AG10803 (cell line): ENCODE measurements around the gene LUZP1.
A peak's percentile ranks its signal among the peaks of the same experiment; 100 is the strongest.

Source experiments
- DNase-seq: peaks from one replicate; pipeline ENCODE4 v3.0.0; 2010; ENCODE audit warnings: low read depth
- H3K4me3 ChIP-seq: 2 replicates; pipeline ENCODE4 v1.5.1; 2011; ENCODE audit warnings: mild to moderate bottlenecking, low read length, control low read depth
- TF ChIP-seq, protein P1 (sequence below): conservative IDR thresholded peaks from 2 replicates; pipeline ENCODE4 v1.5.1; 2011; ENCODE audit warnings: mild to moderate bottlenecking, low read length, control low read depth, inconsistent platforms

Gene LUZP1

DNA sequence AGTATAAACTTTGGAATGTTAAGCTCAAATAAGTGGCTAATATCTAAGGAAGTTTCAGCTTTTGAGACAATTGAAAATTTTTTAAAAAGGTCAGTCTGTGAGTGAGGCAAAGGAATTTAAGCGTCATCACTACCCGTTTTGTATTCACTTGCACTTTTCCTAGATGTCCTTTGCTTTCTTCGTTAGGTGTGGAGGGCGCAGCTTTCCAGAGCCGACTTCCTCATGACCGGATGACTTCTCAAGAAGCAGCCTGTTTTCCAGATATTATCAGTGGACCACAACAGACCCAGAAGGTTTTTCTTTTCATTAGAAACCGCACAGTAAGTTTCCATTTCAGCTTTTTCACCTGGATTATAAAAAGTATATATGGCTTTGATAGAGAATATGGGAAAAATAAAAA, 118.5 kb downstream of the LUZP1 start:
- no peak overlapping the region for H3K4me3 ChIP-seq
- no peak for DNase-seq
- TF ChIP-seq, protein P1, sequence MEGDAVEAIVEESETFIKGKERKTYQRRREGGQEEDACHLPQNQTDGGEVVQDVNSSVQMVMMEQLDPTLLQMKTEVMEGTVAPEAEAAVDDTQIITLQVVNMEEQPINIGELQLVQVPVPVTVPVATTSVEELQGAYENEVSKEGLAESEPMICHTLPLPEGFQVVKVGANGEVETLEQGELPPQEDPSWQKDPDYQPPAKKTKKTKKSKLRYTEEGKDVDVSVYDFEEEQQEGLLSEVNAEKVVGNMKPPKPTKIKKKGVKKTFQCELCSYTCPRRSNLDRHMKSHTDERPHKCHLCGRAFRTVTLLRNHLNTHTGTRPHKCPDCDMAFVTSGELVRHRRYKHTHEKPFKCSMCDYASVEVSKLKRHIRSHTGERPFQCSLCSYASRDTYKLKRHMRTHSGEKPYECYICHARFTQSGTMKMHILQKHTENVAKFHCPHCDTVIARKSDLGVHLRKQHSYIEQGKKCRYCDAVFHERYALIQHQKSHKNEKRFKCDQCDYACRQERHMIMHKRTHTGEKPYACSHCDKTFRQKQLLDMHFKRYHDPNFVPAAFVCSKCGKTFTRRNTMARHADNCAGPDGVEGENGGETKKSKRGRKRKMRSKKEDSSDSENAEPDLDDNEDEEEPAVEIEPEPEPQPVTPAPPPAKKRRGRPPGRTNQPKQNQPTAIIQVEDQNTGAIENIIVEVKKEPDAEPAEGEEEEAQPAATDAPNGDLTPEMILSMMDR = no peak

- TF ChIP-seq, protein P1 = no peak
- no peak for DNase-seq
- H3K4me3 ChIP-seq = no peak overlapping the region
These were observed 124.6 kb downstream of the LUZP1 start for GRCh38 chr1:23044035-23044434.

DNA sequence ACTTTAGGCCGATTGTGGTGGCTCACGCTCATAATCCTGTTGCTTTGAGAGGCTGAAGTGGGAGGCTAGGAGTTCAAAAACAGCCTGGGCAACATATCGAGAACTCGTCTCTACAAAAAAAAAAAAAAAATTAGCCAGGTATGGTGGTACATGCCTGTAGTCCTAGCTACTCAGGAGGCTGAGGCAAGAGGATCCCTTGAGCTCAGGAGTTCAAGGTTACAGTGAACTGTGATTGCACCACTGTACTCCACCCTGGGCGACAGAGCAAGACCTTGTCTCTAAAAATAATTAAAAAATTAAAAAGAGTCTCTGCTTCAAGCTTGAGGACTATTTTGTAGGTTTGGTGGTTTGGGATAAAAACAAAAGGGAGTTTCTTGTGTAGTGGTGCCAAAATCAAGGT, 128.1 kb downstream of the LUZP1 start:
- TF ChIP-seq, protein P1 = no peak
- no peak for DNase-seq
- no peak overlapping the region for H3K4me3 ChIP-seq

DNA sequence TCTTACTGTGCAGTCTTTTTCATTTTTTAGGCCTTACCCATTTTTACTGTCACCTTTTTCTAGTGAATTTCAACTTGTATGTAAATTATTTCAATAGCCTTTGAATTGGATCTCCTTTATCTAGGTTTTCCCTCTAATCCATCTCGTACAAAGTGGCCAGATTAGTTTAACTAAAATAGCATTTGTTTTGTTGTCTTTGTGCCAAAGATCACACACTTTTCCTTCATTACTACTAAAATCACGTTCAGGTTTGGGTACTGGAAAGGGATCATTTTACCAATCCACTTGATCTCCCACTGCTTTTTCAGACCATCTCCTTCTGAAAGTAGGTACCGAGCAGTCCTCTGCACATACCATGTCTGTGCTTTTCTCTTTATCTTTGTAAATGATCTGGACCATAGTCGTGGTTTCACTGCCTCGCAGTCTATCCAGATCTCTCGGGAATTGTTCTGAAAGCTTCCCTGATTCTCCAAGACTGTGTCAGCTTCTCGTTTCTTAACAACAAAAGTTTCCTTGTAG, 129.3 kb downstream of the LUZP1 start:
- DNase-seq = no peak

DNA sequence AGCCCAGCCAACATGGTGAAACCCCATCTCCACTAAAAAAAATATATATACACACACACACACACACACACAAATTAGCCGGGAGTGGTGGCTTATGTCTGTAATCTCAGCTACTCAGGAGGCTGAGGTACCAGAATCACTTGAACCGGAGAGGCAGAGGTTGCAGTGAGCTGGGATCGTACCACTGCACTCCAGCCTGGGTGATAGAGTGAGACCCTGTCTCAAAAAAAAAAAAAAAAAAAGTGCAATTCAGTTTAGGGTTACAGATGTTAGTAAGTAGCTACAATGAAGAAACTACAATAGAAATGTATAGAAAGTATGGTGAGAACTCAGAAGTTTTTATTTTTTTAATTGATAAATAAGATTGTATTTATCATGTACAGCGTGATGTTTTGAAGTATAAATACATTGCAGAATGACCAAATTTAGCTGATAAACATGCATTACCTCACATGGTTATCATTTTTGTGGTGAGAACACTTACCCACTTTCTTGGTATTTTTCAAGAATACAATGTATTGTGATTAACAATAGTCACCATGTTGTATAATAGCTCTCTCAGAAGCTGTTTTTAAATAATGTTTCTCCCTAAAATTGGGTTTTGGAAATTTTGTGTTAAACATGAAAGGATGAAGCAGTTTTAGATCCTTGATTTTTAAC, 131.4 kb downstream of the LUZP1 start:
- H3K4me3 ChIP-seq = no peak overlapping the region
- peak; percentile 33 for DNase-seq
- TF ChIP-seq, protein P1 = no peak

More for the DNA sequence above, 129.3 kb downstream of the LUZP1 start:
- TF ChIP-seq, protein P1 = no peak
- no peak overlapping the region for H3K4me3 ChIP-seq

DNA sequence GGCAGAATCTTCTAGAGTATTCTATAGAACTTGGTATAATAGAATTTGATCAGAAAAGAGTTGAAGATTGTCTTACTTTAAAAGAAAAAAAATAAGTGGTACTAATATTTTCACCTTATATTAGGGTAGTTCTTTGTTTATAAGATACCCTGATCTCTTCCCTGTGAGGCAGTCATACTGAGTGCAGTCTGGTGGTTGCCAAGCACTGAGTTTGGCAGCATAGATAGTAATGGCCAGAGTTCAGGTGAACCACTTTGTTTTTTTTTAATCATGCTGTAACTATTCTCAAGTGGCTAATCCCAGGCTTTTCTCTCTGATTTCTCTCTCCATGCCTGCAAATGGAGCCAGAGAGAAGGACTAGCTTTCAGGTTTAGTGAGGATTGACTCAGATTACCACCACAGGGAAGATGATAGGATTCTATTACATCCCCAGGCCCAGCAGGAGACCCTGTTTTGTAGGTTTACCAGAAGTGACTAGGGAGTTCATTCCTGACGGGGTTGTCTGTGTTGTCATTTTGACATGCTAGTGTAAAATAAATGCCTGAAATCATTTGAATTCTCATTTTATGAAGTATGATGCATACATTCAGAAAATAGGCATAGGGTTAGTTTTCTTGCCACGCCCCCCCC, 132.7 kb downstream of the LUZP1 start:
- TF ChIP-seq, protein P1 = no peak
- DNase-seq = no peak
- no peak overlapping the region for H3K4me3 ChIP-seq
